Measurements from ENCODE around the gene TNPO3. TPM values are rescaled to one million over a fixed set of nuclear protein-coding genes. Genes with fewer than 3 reads are reported as not detected.

Gene TNPO3
- total RNA-seq, 3 donors from 2014 or later (not counting 1 experiment from before 2014, with no cell fraction given) = 33.9 to 41.1 (median 37.9) TPM

- H3K27ac ChIP-seq (ENCODE audit: low read length) = peak overlapping the region; percentile 8
- TF ChIP-seq, protein P1, sequence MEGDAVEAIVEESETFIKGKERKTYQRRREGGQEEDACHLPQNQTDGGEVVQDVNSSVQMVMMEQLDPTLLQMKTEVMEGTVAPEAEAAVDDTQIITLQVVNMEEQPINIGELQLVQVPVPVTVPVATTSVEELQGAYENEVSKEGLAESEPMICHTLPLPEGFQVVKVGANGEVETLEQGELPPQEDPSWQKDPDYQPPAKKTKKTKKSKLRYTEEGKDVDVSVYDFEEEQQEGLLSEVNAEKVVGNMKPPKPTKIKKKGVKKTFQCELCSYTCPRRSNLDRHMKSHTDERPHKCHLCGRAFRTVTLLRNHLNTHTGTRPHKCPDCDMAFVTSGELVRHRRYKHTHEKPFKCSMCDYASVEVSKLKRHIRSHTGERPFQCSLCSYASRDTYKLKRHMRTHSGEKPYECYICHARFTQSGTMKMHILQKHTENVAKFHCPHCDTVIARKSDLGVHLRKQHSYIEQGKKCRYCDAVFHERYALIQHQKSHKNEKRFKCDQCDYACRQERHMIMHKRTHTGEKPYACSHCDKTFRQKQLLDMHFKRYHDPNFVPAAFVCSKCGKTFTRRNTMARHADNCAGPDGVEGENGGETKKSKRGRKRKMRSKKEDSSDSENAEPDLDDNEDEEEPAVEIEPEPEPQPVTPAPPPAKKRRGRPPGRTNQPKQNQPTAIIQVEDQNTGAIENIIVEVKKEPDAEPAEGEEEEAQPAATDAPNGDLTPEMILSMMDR (IDR thresholded peaks at IDR 0.05) = no peak
- no peaks in the 10 kb centered on the region for H3K9me3 Mint-ChIP-seq
- no peak for ATAC-seq
- no peaks in the 10 kb centered on the region for H3K36me3 Mint-ChIP-seq
- H3K4me3 ChIP-seq (ENCODE audit: low read length) = no peak overlapping the region
- H3K27ac Mint-ChIP-seq = no peak overlapping the region
- WGBS (ENCODE audit: insufficient coverage) = 72% methylated on average over 6 of the region's 6 CpGs
- intact Hi-C loops (cut with micrococcal nuclease) = no loop called here
- no peak overlapping the region for H3K4me3 Mint-ChIP-seq
- peaks cover 49% of the 10 kb centered on the region for H3K4me1 ChIP-seq (ENCODE audit: control insufficient read depth, insufficient read depth, low read length)
- H3K4me1 Mint-ChIP-seq = peaks cover 32 to 37% of the 10 kb centered on the region in 2 donors
- H3K27me3 ChIP-seq (ENCODE audit: control insufficient read depth, insufficient read depth, low read length) = no peaks in the 10 kb centered on the region
- peaks cover 0 to 11% of the 10 kb centered on the region in 2 donors for H3K27me3 Mint-ChIP-seq (ENCODE audit: low read depth in 2 of 2)
- H3K36me3 ChIP-seq (ENCODE audit: control insufficient read depth, insufficient read depth, low read length) = no peaks in the 10 kb centered on the region
- H3K9me3 ChIP-seq (ENCODE audit: control insufficient read depth, insufficient read depth, low read length) = no peaks in the 10 kb centered on the region
- DNase-seq = no peak
Observed at GRCh38 chr7:128935342-128935730, 119.6 kb downstream of the TNPO3 start.

- Mint-ChIP-seq H3K27me3 (ENCODE audit: low read depth in 2 of 2) (peaks cover 0 to 11% of the 10 kb centered on the region in 2 donors), H3K9me3 (no peaks in the 10 kb centered on the region), H3K4me1 (peaks cover 25 to 30% of the 10 kb centered on the region in 2 donors), H3K4me3 (no peak overlapping the region), H3K36me3 (no peaks in the 10 kb centered on the region), H3K27ac (no peak overlapping the region)
- H3K27me3 ChIP-seq (ENCODE audit: control insufficient read depth, insufficient read depth, low read length) = no peaks in the 10 kb centered on the region
- TF ChIP-seq, protein P1 (IDR thresholded peaks at IDR 0.05) = no peak
- DNase-seq (no peak), ATAC-seq (no peak)
- H3K4me3 ChIP-seq (ENCODE audit: low read length) = no peak overlapping the region
- no peaks in the 10 kb centered on the region for H3K36me3 ChIP-seq (ENCODE audit: control insufficient read depth, insufficient read depth, low read length)
- no peaks in the 10 kb centered on the region for H3K9me3 ChIP-seq (ENCODE audit: control insufficient read depth, insufficient read depth, low read length)
- peaks cover 43% of the 10 kb centered on the region for H3K4me1 ChIP-seq (ENCODE audit: control insufficient read depth, insufficient read depth, low read length)
- intact Hi-C loops (cut with micrococcal nuclease) = no loop called here
- WGBS (ENCODE audit: insufficient coverage) = 61% methylated on average over 13 of the region's 14 CpGs
- peak overlapping the region; percentile 23 for H3K27ac ChIP-seq (ENCODE audit: low read length)
Observed at GRCh38 chr7:128934361-128935341, 120.3 kb downstream of the TNPO3 start.

DNA sequence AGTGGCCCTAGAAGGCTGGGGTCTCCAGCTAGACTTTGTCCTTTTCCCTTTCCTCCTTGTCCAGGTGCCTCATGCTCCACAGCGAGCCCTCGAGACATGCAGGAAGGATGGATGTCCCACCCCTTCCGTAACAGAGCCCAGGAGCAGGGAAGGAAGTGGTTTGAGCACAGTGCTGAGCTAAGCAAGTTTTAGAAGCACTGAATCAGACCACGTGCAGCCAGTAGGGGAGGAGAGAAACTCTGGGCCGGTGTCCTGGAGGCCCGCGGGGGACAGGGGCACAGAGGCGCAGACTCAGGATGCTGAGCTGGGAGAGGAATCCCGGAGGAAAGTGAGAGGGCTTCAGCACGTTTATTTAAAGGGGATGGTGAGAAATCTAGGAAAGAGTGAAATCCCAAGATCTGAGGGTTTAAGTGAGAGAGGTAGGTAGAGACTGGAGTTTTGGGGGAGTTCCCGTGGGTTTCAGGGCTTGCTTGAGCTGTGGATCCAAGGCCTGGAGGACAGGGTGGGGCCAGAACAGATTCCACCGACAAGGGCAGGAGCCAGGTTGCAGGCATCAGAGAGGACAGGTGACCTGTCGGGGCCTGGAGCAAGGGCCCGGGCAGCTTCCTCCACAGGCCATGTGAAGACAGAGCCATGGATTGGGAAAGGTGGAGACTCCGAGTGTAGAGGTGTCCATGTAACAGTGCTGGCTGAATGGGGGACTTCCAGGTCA, 121.6 kb downstream of the TNPO3 start:
- H3K4me3 Mint-ChIP-seq = peak overlapping the region; percentile 75
- Histone ChIP-seq H3K36me3 (ENCODE audit: control insufficient read depth, insufficient read depth, low read length) (no peaks in the 10 kb centered on the region), H3K27ac (ENCODE audit: low read length) (no peak overlapping the region), H3K4me1 (ENCODE audit: control insufficient read depth, insufficient read depth, low read length) (peaks cover 30% of the 10 kb centered on the region), H3K9me3 (ENCODE audit: control insufficient read depth, insufficient read depth, low read length) (no peaks in the 10 kb centered on the region), H3K4me3 (ENCODE audit: low read length) (no peak overlapping the region), H3K27me3 (ENCODE audit: control insufficient read depth, insufficient read depth, low read length) (no peaks in the 10 kb centered on the region)
- intact Hi-C loops (cut with micrococcal nuclease) = no loop called here
- peak in 1 of 2 donors; percentile 66 for DNase-seq
- peak overlapping the region; percentile 8 to 75 for H3K27ac Mint-ChIP-seq
- H3K9me3 Mint-ChIP-seq = no peaks in the 10 kb centered on the region
- H3K36me3 Mint-ChIP-seq = no peaks in the 10 kb centered on the region
- H3K27me3 Mint-ChIP-seq (ENCODE audit: low read depth in 2 of 2) = peaks cover 0 to 8% of the 10 kb centered on the region in 2 donors
- 25% methylated on average over 15 of the region's 15 CpGs for WGBS (ENCODE audit: insufficient coverage)
- peak; percentile 75 to 81 (median 78) for ATAC-seq
- TF ChIP-seq, protein P1 (IDR thresholded peaks at IDR 0.05) = no peak
- H3K4me1 Mint-ChIP-seq = peaks cover 20 to 21% of the 10 kb centered on the region in 2 donors

Data from natural killer cell (primary cell).